Naive B cell (primary cell): ENCODE data around the gene ZNF592. TPM values are rescaled to one million over a fixed set of nuclear protein-coding genes. Genes with fewer than 3 reads are reported as not detected.

ENCODE experiments used
- ATAC-seq, 2 donors: fragments of 150-1000 bp; cut with Tn5 transposase; 2 replicates each; pipeline ENCODE4 v1.10.0; 2021; ENCODE audit warnings: low read depth in 2 of 2, mild to moderate bottlenecking in 2 of 2, moderate library complexity in 2 of 2
- DNase-seq: peaks from one replicate; pipeline ENCODE4 v3.0.0; 2022
- H3K27ac Mint-ChIP-seq, 6 donors: one replicate each; pipeline ENCODE4 v1.8.0; 2020 to 2022; ENCODE audit warnings: mild to moderate bottlenecking in 6 of 6, mixed read lengths in 6 of 6, moderate library complexity in 5 of 6, inconsistent platforms in 2 of 6
- H3K27me3 Mint-ChIP-seq, 3 donors: one replicate each; pipeline ENCODE4 v1.8.0; 2021 to 2022; ENCODE audit warnings: mixed read lengths in 3 of 3, mild to moderate bottlenecking in 1 of 3
- H3K36me3 Mint-ChIP-seq, 2 donors: one replicate each; pipeline ENCODE4 v1.8.0; 2020 to 2022; ENCODE audit warnings: mixed read lengths in 2 of 2, inconsistent platforms in 1 of 2, mild to moderate bottlenecking in 1 of 2
- H3K4me1 Mint-ChIP-seq, 3 donors: one replicate each; pipeline ENCODE4 v1.8.0; 2020 to 2022; ENCODE audit warnings: mixed read lengths in 3 of 3, inconsistent platforms in 1 of 3, mild to moderate bottlenecking in 1 of 3, moderate library complexity in 1 of 3
- H3K4me3 Mint-ChIP-seq, 8 donors: one replicate each; pipeline ENCODE4 v1.8.0; 2020 to 2022; ENCODE audit warnings: mild to moderate bottlenecking in 8 of 8, mixed read lengths in 8 of 8, moderate library complexity in 8 of 8, inconsistent platforms in 2 of 8
- H3K9me3 Mint-ChIP-seq, 7 donors: one replicate each; pipeline ENCODE4 v1.8.0; 2020 to 2022; ENCODE audit warnings: mixed read lengths in 7 of 7, mild to moderate bottlenecking in 5 of 7, inconsistent platforms in 2 of 7, moderate library complexity in 1 of 7
- polyA plus RNA-seq, 6 donors: library from polyadenylated mRNA; unstranded; fragments of 300-500 nt; fragmentation: Illumina TruSeq; gene quantifications; one replicate each; pipeline ENCODE4 v1.2.3, GENCODE V29; 2021; ENCODE audit warnings: low read depth in 6 of 6

The ZNF592 gene
- polyA plus RNA-seq, 6 donors from 2014 or later = 2.2 to 21.4 (median 8.5) TPM

DNA sequence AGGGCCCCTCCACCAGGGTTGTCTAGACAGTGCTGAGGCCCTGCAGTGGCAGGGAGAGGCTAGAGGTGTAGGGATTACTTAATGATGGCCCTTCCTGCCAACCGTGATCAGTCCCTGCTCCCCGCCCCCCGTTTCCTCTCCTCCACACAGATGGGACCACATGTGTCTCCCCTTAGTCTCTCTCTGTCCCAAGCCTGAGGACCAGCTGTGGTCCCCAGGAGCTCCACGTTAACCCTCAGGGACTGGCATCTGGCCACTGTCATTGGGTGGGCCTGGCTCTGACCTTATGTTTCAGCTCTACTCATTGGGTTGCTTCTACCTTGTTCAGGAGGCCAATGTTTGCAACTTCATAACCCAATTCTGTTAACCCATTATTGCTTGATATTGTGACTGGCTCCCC is 62.8 kb downstream of the ZNF592 start:
- ATAC-seq = no peak
- Mint-ChIP-seq H3K9me3 (no peaks in the 10 kb centered on the region), H3K4me3 (no peak overlapping the region), H3K4me1 (peaks cover 4 to 7% (median 5%) of the 10 kb centered on the region in 3 donors), H3K27me3 (peaks cover 11 to 13% (median 11%) of the 10 kb centered on the region in 3 donors), H3K36me3 (no peaks in the 10 kb centered on the region), H3K27ac (peak overlapping the region in 2 of 6 donors; percentile 22 to 76)
- DNase-seq = no peak

DNA sequence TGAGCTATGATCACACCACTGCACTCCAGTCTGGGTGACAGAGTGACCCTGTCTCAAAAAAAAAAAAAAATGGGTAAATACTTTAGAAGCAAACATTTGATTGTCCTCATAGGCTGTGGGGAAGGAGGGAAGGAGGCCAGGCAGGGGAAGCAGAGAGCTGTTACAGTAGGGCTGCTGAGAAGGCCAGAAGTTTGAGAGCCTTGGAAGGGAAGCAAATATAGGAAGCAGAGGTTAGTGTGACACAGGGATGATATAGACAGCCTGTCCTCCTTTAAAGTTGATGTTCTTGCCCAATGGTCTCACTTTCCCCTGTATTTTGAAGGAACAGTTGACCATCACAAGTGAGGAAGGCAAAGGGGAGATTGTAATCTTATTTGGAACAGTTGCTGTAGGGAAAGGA is 63.4 kb downstream of the ZNF592 start:
- H3K4me1 Mint-ChIP-seq = peaks cover 4 to 10% (median 9%) of the 10 kb centered on the region in 3 donors
- peak overlapping the region in 1 of 8 donors; percentile 29 for H3K4me3 Mint-ChIP-seq
- no peaks in the 10 kb centered on the region for H3K9me3 Mint-ChIP-seq
- H3K27ac Mint-ChIP-seq = peak overlapping the region in 1 of 6 donors; percentile 22
- ATAC-seq (no peak), DNase-seq (no peak)
- H3K27me3 Mint-ChIP-seq = peaks cover 18% of the 10 kb centered on the region in 3 donors
- H3K36me3 Mint-ChIP-seq = no peaks in the 10 kb centered on the region

GRCh38 chr15:84812842-84813241 is 64.5 kb downstream of the ZNF592 start:
- Mint-ChIP-seq H3K36me3 (no peaks in the 10 kb centered on the region), H3K4me3 (no peak overlapping the region), H3K9me3 (no peaks in the 10 kb centered on the region), H3K4me1 (peaks cover 4 to 10% (median 9%) of the 10 kb centered on the region in 3 donors), H3K27ac (peak overlapping the region in 1 of 6 donors; percentile 20), H3K27me3 (peaks cover 18 to 22% (median 18%) of the 10 kb centered on the region in 3 donors)
- no peak for ATAC-seq
- no peak for DNase-seq

DNA sequence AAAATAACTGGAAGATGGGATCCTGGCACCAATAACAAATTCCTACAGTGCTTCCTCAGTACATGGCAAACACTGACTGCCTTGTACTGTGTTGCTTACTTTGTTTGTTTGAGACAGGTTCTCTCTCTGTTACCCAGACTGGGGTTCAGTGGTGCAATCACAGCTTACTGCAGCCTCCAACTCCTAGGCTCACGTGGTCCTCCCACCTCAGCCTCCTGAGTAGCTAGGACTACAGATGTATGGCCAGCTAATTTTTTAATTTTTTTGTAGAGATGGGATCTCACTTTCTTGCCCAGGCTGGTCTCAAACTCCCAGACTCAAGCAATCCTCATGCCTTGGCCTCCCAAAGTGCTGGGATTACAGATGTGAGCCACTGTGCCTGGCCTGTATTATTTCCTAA is 65.0 kb downstream of the ZNF592 start:
- H3K27ac Mint-ChIP-seq = no peak overlapping the region
- H3K4me3 Mint-ChIP-seq = no peak overlapping the region
- no peaks in the 10 kb centered on the region for H3K36me3 Mint-ChIP-seq
- DNase-seq (no peak), ATAC-seq (no peak)
- peaks cover 0 to 2% (median 0%) of the 10 kb centered on the region in 7 donors for H3K9me3 Mint-ChIP-seq
- peaks cover 18 to 27% (median 24%) of the 10 kb centered on the region in 3 donors for H3K27me3 Mint-ChIP-seq
- H3K4me1 Mint-ChIP-seq = peaks cover 4 to 12% (median 10%) of the 10 kb centered on the region in 3 donors

- H3K4me1 Mint-ChIP-seq = peaks cover 4 to 12% (median 10%) of the 10 kb centered on the region in 3 donors
Observed at GRCh38 chr15:84813931-84814330, 65.5 kb downstream of the ZNF592 start.

DNA sequence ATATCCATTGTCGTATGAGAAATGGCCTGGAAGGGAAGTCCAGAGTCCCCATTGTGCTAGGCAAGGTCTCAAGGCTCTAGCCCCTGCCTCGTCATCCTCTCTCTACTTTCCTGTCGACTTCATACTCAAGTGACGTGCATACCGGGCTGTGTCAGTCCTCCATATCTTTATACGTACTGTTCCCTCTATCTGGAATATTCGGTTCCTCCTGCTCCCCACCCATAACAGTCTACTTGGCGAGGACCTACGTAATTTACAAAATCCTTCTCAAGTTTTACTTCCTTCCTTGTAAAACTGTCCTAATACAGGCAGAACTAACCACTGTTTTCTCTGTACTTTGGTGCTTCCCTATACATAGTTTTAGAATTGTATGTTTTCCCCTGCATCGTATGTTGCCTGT is 66.5 kb downstream of the ZNF592 start:
- H3K27me3 Mint-ChIP-seq = peaks cover 18 to 34% (median 29%) of the 10 kb centered on the region in 3 donors
- DNase-seq = no peak
- no peak overlapping the region for H3K4me3 Mint-ChIP-seq
- peaks cover 4 to 12% (median 10%) of the 10 kb centered on the region in 3 donors for H3K4me1 Mint-ChIP-seq
- no peak for ATAC-seq
- peak overlapping the region in 2 of 6 donors; percentile 22 to 66 for H3K27ac Mint-ChIP-seq
- peaks cover 0 to 2% (median 0%) of the 10 kb centered on the region in 7 donors for H3K9me3 Mint-ChIP-seq
- no peaks in the 10 kb centered on the region for H3K36me3 Mint-ChIP-seq

More at GRCh38 chr15:84813931-84814330, 65.5 kb downstream of the ZNF592 start:
- no peak overlapping the region for H3K4me3 Mint-ChIP-seq
- peak overlapping the region in 1 of 6 donors; percentile 66 for H3K27ac Mint-ChIP-seq
- peaks cover 18 to 31% (median 27%) of the 10 kb centered on the region in 3 donors for H3K27me3 Mint-ChIP-seq
- H3K36me3 Mint-ChIP-seq = no peaks in the 10 kb centered on the region
- DNase-seq = no peak
- H3K9me3 Mint-ChIP-seq = peaks cover 0 to 2% (median 0%) of the 10 kb centered on the region in 7 donors
- ATAC-seq = no peak

DNA sequence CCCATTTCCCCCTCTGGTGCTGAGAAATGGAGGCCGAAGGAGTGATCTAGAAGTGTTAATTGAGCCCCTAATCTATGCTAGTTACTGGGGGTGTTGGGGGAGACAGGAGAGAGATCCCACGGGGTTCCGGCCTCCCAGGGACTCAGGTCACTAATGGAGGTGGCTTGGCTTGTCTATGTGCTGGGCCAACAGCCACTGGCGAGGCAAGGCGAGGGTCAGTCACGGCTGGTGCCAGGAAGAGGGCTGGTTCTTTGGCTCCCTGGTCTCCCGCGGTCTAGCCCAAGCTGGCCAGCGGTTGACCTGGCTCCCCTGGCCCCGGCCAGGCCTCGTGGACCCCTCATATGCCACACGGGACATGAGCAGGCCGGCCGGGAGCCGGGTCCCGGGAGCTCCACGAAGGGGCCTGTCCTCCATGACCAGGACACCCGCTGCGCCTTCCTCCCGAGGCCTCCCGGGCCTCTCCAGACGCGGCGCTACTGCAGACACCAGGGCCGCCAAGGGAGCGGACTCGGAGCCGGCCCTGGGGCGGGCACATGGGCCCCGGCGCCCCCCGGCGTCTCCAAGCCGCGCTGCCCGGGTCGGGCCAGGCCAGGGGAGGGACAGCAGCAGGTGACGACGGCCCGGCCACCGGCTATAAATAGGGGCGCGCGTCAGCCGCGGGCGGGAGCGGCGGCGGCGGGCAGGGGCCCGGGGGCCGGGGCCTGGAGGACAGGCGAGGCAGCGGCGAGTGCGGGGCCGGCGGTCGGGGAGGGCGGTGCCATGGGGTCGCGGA is 68.5 kb downstream of the ZNF592 start, which contains the start of gene ALPK3:
TSS of gene ALPK3 (plus strand) at position 663 of the 772 bp plus-strand sequence. CDS start at position 760, 97 bp downstream.
- peaks cover 18 to 34% (median 29%) of the 10 kb centered on the region in 3 donors for H3K27me3 Mint-ChIP-seq
- no peaks in the 10 kb centered on the region for H3K36me3 Mint-ChIP-seq
- DNase-seq (no peak), ATAC-seq (no peak)
- peak within 1 kb of the TSS in 2 of 6 donors; percentile 22 to 59 for H3K27ac Mint-ChIP-seq
- H3K4me1 Mint-ChIP-seq = peaks cover 4 to 12% (median 8%) of the 10 kb centered on the region in 3 donors
- H3K9me3 Mint-ChIP-seq = peaks cover 0 to 2% (median 0%) of the 10 kb centered on the region in 7 donors
- peak within 1 kb of the TSS in 4 of 8 donors; percentile 24 to 83 (median 34) for H3K4me3 Mint-ChIP-seq

GRCh38 chr15:84817466-84818081 is 69.2 kb downstream of the ZNF592 start:
- DNase-seq = no peak
- H3K27me3 Mint-ChIP-seq = peaks cover 18 to 34% (median 29%) of the 10 kb centered on the region in 3 donors
- ATAC-seq = peak in 1 of 2 donors; percentile 23
- H3K27ac Mint-ChIP-seq = no peak overlapping the region
- H3K9me3 Mint-ChIP-seq = peaks cover 0 to 2% (median 0%) of the 10 kb centered on the region in 7 donors
- peaks cover 3 to 12% (median 4%) of the 10 kb centered on the region in 3 donors for H3K4me1 Mint-ChIP-seq
- H3K4me3 Mint-ChIP-seq = peak overlapping the region in 1 of 8 donors; percentile 24
- no peaks in the 10 kb centered on the region for H3K36me3 Mint-ChIP-seq

DNA sequence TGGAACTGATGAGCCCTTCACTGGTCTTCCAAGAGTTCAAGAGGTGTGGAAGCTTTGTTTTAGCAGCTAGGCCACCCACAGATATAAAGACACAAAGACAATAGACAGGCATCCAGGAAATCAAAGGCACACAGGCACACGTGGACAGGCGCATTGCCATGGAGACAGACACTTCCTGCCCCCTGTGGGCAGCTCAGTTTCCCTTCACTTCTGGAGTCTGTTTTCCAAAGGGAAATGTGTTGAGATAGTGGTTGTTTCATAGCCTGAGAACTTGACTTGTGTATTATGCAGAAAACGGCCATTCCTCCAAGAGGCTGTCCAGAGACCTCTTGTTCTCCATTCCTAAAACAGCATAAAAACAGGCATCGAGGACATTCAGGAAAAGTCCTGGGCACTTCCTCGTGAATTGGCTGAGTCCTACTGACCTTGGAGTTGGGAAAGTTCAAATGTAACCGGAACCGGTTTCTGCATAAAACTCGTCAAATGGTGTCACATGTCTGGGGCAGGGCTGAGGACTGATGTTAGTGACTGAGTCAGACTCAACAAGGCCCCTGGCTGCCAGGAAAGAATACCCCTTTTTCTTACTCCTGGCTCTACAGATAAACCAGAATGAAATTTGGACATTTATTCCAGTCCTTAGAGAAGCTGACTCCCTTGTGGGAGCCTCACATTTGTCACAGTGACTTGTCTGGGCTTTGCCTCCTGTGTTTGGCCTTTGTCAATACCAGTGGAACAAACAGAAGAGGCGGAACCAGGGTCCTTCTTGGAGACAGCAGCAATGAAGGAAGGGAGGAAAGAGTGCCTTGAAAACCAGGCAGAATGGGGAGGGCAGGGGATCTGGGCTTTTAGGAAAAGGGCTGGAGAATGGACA is 70.1 kb downstream of the ZNF592 start:
- peak overlapping the region in 2 of 8 donors; percentile 24 to 83 for H3K4me3 Mint-ChIP-seq
- no peak for ATAC-seq
- H3K4me1 Mint-ChIP-seq = peaks cover 3 to 12% (median 4%) of the 10 kb centered on the region in 3 donors
- peaks cover 18 to 34% (median 29%) of the 10 kb centered on the region in 3 donors for H3K27me3 Mint-ChIP-seq
- H3K9me3 Mint-ChIP-seq = peaks cover 0 to 2% (median 0%) of the 10 kb centered on the region in 7 donors
- no peaks in the 10 kb centered on the region for H3K36me3 Mint-ChIP-seq
- H3K27ac Mint-ChIP-seq = peak overlapping the region in 1 of 6 donors; percentile 12
- no peak for DNase-seq

DNA sequence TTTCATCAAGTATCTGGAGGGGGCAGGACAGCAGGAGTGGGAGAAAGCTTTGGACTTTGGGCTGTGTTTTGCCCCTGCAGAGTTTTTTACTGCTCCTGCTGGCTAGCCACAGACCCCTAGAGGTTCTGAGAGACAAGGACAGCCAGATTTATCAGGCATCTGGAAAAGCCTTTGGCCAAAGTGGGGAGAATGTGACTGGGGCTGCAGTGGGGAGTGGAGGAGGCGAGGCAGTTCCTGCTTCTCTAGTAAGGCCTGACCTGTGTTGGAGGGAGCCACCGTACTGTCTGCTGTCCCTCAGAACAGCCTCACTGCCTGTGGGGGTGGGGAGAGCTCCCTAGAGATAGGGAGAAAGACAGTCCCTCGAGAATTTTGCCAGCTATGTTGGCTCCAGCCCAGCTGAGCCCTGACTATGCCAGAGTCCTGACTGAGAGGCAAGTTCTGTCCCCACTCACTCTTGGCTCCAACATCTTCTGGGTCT is 70.9 kb downstream of the ZNF592 start:
- H3K36me3 Mint-ChIP-seq = no peaks in the 10 kb centered on the region
- H3K9me3 Mint-ChIP-seq = peaks cover 0 to 2% (median 0%) of the 10 kb centered on the region in 7 donors
- peaks cover 3 to 12% (median 4%) of the 10 kb centered on the region in 3 donors for H3K4me1 Mint-ChIP-seq
- ATAC-seq (no peak), DNase-seq (no peak)
- H3K27ac Mint-ChIP-seq = peak overlapping the region in 1 of 6 donors; percentile 23
- H3K27me3 Mint-ChIP-seq = peaks cover 18 to 34% (median 27%) of the 10 kb centered on the region in 3 donors
- no peak overlapping the region for H3K4me3 Mint-ChIP-seq

DNA sequence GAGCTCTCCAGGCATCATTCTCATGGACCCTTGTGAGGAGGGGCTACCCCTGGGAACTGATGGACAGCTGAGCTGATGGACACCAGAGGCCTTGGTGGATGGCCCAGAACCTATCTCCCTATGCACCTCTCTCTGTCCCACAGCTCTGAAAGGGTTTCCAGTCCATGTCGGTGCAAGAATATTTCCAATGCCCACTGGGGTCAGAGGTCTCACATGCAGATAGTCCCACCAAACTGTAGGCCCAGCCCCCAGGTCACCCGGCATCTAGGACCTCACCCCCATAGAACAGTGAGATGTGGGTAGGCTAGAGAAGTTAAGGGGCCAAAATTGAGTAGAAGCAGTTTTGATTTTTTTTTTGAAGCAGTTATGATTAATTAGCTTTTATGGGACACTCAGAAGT is 71.4 kb downstream of the ZNF592 start:
- no peak overlapping the region for H3K4me3 Mint-ChIP-seq
- H3K36me3 Mint-ChIP-seq = no peaks in the 10 kb centered on the region
- peaks cover 3 to 12% (median 4%) of the 10 kb centered on the region in 3 donors for H3K4me1 Mint-ChIP-seq
- H3K9me3 Mint-ChIP-seq = peaks cover 0 to 2% (median 0%) of the 10 kb centered on the region in 7 donors
- DNase-seq = no peak
- peaks cover 18 to 34% (median 22%) of the 10 kb centered on the region in 3 donors for H3K27me3 Mint-ChIP-seq
- ATAC-seq = no peak
- H3K27ac Mint-ChIP-seq = no peak overlapping the region

DNA sequence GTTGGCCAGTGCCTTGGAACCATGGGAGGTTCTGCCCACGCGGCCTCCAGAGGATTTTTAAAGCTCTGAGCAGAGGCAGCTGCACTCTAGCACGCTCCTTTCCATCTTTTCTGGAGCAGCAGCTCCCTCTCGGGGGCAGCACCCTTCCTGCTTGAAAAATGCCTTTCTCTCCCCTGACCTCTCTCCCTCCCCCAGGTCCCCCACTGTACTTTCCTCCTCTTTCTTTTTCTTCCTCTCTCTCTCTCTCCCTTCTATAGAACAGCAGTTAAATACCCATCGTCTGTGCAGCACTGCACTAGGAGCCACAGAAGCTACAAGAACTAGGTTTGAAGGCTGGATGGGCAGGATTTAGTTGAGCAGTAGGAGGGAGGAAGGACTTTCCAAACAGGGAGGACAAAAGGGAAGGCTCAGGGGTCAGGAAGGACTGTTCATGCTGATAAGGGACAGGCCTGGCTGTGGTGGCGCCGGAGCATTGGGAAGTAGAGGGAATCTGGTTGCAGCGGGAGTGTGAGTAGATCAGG is 73.2 kb downstream of the ZNF592 start:
- DNase-seq (no peak), ATAC-seq (no peak)
- Mint-ChIP-seq H3K9me3 (peaks cover 0 to 2% (median 0%) of the 10 kb centered on the region in 7 donors), H3K4me1 (peaks cover 0 to 4% (median 2%) of the 10 kb centered on the region in 3 donors), H3K27ac (peak overlapping the region in 1 of 6 donors; percentile 70), H3K27me3 (peaks cover 3 to 19% (median 13%) of the 10 kb centered on the region in 3 donors), H3K36me3 (no peaks in the 10 kb centered on the region), H3K4me3 (no peak overlapping the region)
